K562 (cell line): ENCODE measurements around the gene NSUN2. TPM values are rescaled to one million over a fixed set of nuclear protein-coding genes. Genes with fewer than 3 reads are reported as not detected.

Experiments
- ATAC-seq: fragments of 200-7000 bp; cut with Tn5 transposase; 3 replicates; pipeline ENCODE4 v1.9.1; 2020; ENCODE audit warnings: moderate library complexity
- BruUV-seq: library from RNA; stranded (reverse); fragments of 400-500 nt; replicated peaks from 2 replicates; lab custom pipeline; 2021; lab: Mats Ljungman, UMichigan
- CTCF ChIA-PET: fragments of 300-600 bp; formaldehyde crosslinking; extraction: SDS; loops from one replicate; lab custom pipeline; 2021; ENCODE audit warnings: low intra/inter-chr PET ratio; lab: Yijun Ruan, JAX
- POLR2A ChIA-PET: fragments of 300-600, 350-650 bp; sonication (Branson Sonifier 250); formaldehyde crosslinking; extraction: SDS; loops from one replicate; lab custom pipeline; 2021; ENCODE audit warnings: antibody characterized with exemption, inconsistent platforms; lab: Yijun Ruan, JAX
- DNase-seq, 4 experiments: peaks; one replicate each; pipeline versions ENCODE4 v3.0.0 to v3.0.0-alpha.2; 2011 to 2018; ENCODE audit warnings: low spot score in 3 of 4, mixed read lengths in 3 of 4; ENCODE audit errors: extremely low read depth in 1 of 4
- FAIRE-seq: peaks from 2 replicates; lab custom pipeline; 2011; peaks lifted over from hg19 to GRCh38; lab: Jason Lieb, UNC
- H2AFZ ChIP-seq: 2 replicates; pipeline ENCODE4 v1.6.0; 2011; ENCODE audit warnings: low read depth, low read length, control low read depth, inconsistent platforms
- H3K27ac ChIP-seq: fragments of 200-600 bp; 3 replicates; pipeline ENCODE4 v1.8.0; 2011; ENCODE audit warnings: low read depth, mild to moderate bottlenecking, control low read depth, inconsistent platforms, low read length, moderate library complexity, mixed read lengths; ENCODE audit errors: extremely low read depth
- H3K27me3 ChIP-seq, 2 experiments: fragments of 300-600 bp in 1 of 2; 2 replicates in 1 of 2; 3 replicates in 1 of 2; pipeline versions ENCODE4 v1.6.0 to v1.8.0; 2011; ENCODE audit warnings: inconsistent platforms in 2 of 2, low read length in 2 of 2, mild to moderate bottlenecking in 1 of 2, mixed read lengths in 1 of 2, moderate library complexity in 1 of 2; ENCODE audit not compliant: control insufficient read depth in 2 of 2, insufficient read depth in 2 of 2
- H3K36me3 ChIP-seq: fragments of 300-600 bp; 3 replicates; pipeline ENCODE4 v1.8.0; 2011; ENCODE audit warnings: mild to moderate bottlenecking, low read length, inconsistent platforms; ENCODE audit not compliant: control insufficient read depth, insufficient read depth
- H3K4me1 ChIP-seq, 2 experiments: fragments of 200-600 bp in 1 of 2; replicated peaks in 1 of 2; 2 replicates in 1 of 2; 3 replicates in 1 of 2; pipeline versions ENCODE4 v1.5.1 to v1.8.0; 2011; ENCODE audit warnings: inconsistent platforms in 2 of 2, low read length in 2 of 2, mild to moderate bottlenecking in 1 of 2, mixed read lengths in 1 of 2, moderate library complexity in 1 of 2; ENCODE audit not compliant: control insufficient read depth in 2 of 2, insufficient read depth in 2 of 2
- H3K4me2 ChIP-seq: 2 replicates; pipeline ENCODE4 v1.6.1; 2011; ENCODE audit warnings: low read length, control low read depth, inconsistent platforms, mixed read lengths; ENCODE audit not compliant: insufficient read depth
- H3K4me3 ChIP-seq: fragments of 200-600 bp; sonication (generic), shearing (Covaris generic); 2 replicates; pipeline ENCODE4 v1.5.1; 2016; ENCODE audit warnings: control low read depth, inconsistent platforms
- H3K79me2 ChIP-seq: fragments of 200-600 bp; 3 replicates; pipeline ENCODE4 v1.8.0; 2011; ENCODE audit warnings: low read length, inconsistent platforms; ENCODE audit not compliant: control insufficient read depth, insufficient read depth
- H3K9ac ChIP-seq, 2 experiments: 2 replicates each; pipeline versions ENCODE4 v1.6.0 to v1.6.1; 2011; ENCODE audit warnings: low read depth in 2 of 2, low read length in 2 of 2, control low read depth in 1 of 2, inconsistent platforms in 1 of 2, mild to moderate bottlenecking in 1 of 2, mixed read lengths in 1 of 2; ENCODE audit not compliant: insufficient read depth in 1 of 2
- H3K9me1 ChIP-seq: one replicate; pipeline ENCODE4 v1.6.0; 2011; ENCODE audit warnings: inconsistent platforms, mild to moderate bottlenecking, low read length, moderate library complexity; ENCODE audit not compliant: control insufficient read depth, insufficient read depth
- H3K9me3 ChIP-seq: replicated peaks from 2 replicates; pipeline ENCODE4 v1.5.1; 2011; ENCODE audit warnings: low read depth, low read length, inconsistent platforms; ENCODE audit not compliant: control insufficient read depth, insufficient read depth
- H4K20me1 ChIP-seq: replicated peaks from 2 replicates; pipeline ENCODE4 v1.6.1; 2011; ENCODE audit warnings: low read length, inconsistent platforms, mixed read lengths; ENCODE audit not compliant: control insufficient read depth, insufficient read depth
- HMGN3 ChIP-seq: IDR thresholded peaks from 2 replicates; pipeline ENCODE4 v1.6.1; 2011; ENCODE audit warnings: borderline replicate concordance, low read depth, mild to moderate bottlenecking, mixed read lengths, low read length; ENCODE audit not compliant: insufficient read length; ENCODE audit errors: extremely low read depth
- WGBS: fragments of 100-300 bp; shearing (Covaris generic); methylation state at CpG from one replicate; pipeline ENCODE4 v1.1.6; 2016; ENCODE audit warnings: low coverage, mixed read lengths; ENCODE audit not compliant: insufficient coverage; ENCODE audit errors: missing lambda C conversion rate; 5-methylcytosine and 5-hydroxymethylcytosine counted together
- in situ Hi-C: fragments of 300-500 bp; cut with MboI; formaldehyde crosslinking; loops from 4 replicates; pipeline ENCODE4 v1.15.0; 2018; ENCODE audit warnings: inconsistent platforms, mixed read lengths
- intact Hi-C: fragments of 100-400 bp; cut with micrococcal nuclease; formaldehyde crosslinking; loops from 2 replicates; pipeline ENCODE4 v1.14.2; 2022
- polyA plus RNA-seq, 8 experiments: library from polyadenylated mRNA; depleted of rRNA in 4 of 8; stranded (reverse) in 5 of 8; unstranded in 3 of 8; fragments of >200 nt; fragmentation: Nextera tagmentation in 2 of 8; fragmentation: Illumina TruSeq in 1 of 8; extraction: Ambion mirVana in 2 of 8; extraction: Trizol in 1 of 8; gene quantifications; 2 replicates each; pipeline versions ENCODE4 v1.2.1 to v1.2.3, GENCODE V29; 2011 to 2014; ENCODE audit warnings: inconsistent platforms in 1 of 8, missing spikeins in 1 of 8
- total RNA-seq, 7 experiments: library from RNA; depleted of rRNA in 6 of 7; stranded (reverse); fragments of >200 nt in 6 of 7; fragmentation: Illumina TruSeq in 2 of 7; extraction: Trizol in 2 of 7; gene quantifications; 2 replicates each; pipeline versions ENCODE4 v1.2.1 to v1.2.3, GENCODE V29; 2011 to 2021; ENCODE audit warnings: low replicate concordance in 1 of 7
- TF ChIP-seq, protein P1 (sequence below): fragments of 250-450 bp; sonication (Bioruptor Pico); IDR thresholded peaks from 2 replicates; pipeline ENCODE4 v1.8.0; 2021; ENCODE audit warnings: mild to moderate bottlenecking, moderate library complexity

NSUN2 gene
- total and polyA plus RNA-seq, 9 of the 15 experiments (the other 6 are each of a cell fraction or from before 2014, with no cell fraction given), result 9.2 to 167 (median 127) TPM

DNA sequence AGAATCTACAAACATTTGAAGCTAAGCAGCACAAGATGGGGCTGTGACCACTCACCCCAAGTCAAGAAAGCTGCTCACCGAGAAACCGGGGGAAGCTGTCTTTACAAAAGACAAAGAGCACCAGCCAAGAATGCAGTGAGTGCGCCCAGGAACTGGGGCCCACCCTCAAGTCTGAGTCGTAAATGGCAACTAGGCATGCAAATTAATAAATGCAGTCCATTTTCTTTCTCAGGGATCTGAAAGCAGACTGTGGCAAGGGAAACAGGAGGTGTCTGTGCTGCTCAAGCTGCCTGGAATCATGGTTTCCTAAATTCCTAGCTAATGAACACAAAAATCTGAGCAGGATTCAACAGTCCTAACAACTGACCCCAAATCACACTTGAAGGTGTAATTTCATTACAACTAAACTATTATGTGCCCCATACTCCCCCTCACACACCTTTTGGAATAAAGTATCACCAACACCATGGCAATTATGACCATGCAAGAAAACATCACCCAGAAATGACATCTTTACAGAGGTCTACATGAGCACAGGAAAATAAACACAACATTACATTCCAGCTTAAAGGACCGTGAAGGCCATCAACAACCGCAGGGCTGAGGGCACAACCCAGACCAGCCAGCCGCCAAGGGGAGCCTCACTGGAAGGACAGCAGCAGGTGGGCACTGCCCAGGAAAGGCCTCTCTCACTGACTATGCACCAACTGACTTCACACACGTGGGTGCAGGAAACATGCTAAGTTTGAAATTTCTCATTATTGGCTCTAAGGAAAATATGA is 17.6 kb downstream of the NSUN2 start:
- peaks cover 80% of the 10 kb centered on the region for H3K79me2 ChIP-seq
- no peak for FAIRE-seq

More for the DNA sequence above, 17.6 kb downstream of the NSUN2 start:
- ATAC-seq, result no peak
- peaks cover 98% of the 10 kb centered on the region for H3K36me3 ChIP-seq
- ChIA-PET CTCF (no interaction called here), POLR2A (interaction anchor here (1.2 to 1.5 kb wide), 2 partner anchors 13 to 17 kb away, joined by 5 read pairs; no protein-coding TSS in a partner anchor)
- DNase-seq, result no peak
- H3K4me3 ChIP-seq, result no peak overlapping the region
- no peak overlapping the region for H3K4me2 ChIP-seq
- H3K9me3 ChIP-seq, result no peaks in the 10 kb centered on the region
- no peak overlapping the region for H2AFZ ChIP-seq
- BruUV-seq, result no TSS peak
- peaks cover 20% of the 10 kb centered on the region for H4K20me1 ChIP-seq
- H3K9ac ChIP-seq, result no peak overlapping the region
- peaks cover 4% of the 10 kb centered on the region for H3K9me1 ChIP-seq
- in situ Hi-C loops (no loop called here), intact Hi-C loops (no loop called here)
- H3K4me1 ChIP-seq, result no peaks in the 10 kb centered on the region
- H3K27me3 ChIP-seq, result no peaks in the 10 kb centered on the region
- TF ChIP-seq, protein P1, sequence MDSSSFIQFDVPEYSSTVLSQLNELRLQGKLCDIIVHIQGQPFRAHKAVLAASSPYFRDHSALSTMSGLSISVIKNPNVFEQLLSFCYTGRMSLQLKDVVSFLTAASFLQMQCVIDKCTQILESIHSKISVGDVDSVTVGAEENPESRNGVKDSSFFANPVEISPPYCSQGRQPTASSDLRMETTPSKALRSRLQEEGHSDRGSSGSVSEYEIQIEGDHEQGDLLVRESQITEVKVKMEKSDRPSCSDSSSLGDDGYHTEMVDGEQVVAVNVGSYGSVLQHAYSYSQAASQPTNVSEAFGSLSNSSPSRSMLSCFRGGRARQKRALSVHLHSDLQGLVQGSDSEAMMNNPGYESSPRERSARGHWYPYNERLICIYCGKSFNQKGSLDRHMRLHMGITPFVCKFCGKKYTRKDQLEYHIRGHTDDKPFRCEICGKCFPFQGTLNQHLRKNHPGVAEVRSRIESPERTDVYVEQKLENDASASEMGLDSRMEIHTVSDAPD (CRISPR knock-in tag), result no peak
- no peak for TF ChIP-seq HMGN3
- TF ChIP-seq, all 486 proteins: peak for 0
- H3K27ac ChIP-seq, result no peak overlapping the region
- 93% methylated on average over 8 of the region's 8 CpGs for WGBS
